ENCODE data around the gene RAB3B.

RAB3B gene

DNA sequence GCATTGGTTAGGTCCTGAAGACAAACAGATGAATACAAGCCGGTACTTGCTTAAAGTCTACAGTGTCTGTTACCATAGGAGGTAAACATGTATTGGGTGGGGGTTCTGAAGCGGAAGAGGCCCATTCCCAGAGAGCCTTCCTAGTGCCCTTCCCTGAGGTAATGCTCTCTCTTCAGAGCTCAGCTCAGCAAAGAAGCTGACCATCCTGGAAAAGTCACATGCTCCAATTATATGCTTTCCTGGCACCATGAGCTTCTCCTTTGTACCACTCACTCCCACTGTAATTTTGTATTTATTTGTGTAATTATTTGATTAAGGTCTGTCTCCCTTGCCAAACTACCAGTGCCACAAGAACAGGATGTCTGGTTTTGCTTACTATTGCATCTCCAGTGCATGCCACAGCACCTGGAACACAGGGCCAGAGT, 42.0 kb downstream of the RAB3B start:
- Histone ChIP-seq H3K27ac (no peak overlapping the region), H3K27me3 (ENCODE audit: insufficient read depth, low read depth) (no peaks in the 10 kb centered on the region), H3K4me1 (ENCODE audit: low read depth, poor library complexity, severe bottlenecking) (peaks cover 14% of the 10 kb centered on the region), H3K79me2 (ENCODE audit: insufficient read depth, low read depth) (no peaks in the 10 kb centered on the region), H4K20me1 (ENCODE audit: insufficient read depth) (no peaks in the 10 kb centered on the region), H3K9ac (no peak overlapping the region), H3K4me3 (IDR thresholded peaks at IDR 0.05; ENCODE audit: insufficient read depth, low read depth, low read length) (no peak overlapping the region), H3K36me3 (ENCODE audit: insufficient read depth) (no peaks in the 10 kb centered on the region), H2AFZ (ENCODE audit: low read depth) (no peak overlapping the region), H3K4me2 (no peak overlapping the region)
- TF ChIP-seq, protein P1, sequence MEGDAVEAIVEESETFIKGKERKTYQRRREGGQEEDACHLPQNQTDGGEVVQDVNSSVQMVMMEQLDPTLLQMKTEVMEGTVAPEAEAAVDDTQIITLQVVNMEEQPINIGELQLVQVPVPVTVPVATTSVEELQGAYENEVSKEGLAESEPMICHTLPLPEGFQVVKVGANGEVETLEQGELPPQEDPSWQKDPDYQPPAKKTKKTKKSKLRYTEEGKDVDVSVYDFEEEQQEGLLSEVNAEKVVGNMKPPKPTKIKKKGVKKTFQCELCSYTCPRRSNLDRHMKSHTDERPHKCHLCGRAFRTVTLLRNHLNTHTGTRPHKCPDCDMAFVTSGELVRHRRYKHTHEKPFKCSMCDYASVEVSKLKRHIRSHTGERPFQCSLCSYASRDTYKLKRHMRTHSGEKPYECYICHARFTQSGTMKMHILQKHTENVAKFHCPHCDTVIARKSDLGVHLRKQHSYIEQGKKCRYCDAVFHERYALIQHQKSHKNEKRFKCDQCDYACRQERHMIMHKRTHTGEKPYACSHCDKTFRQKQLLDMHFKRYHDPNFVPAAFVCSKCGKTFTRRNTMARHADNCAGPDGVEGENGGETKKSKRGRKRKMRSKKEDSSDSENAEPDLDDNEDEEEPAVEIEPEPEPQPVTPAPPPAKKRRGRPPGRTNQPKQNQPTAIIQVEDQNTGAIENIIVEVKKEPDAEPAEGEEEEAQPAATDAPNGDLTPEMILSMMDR (conservative IDR thresholded peaks at IDR 0.05; ENCODE audit: low read depth, low read length), result no peak

DNA sequence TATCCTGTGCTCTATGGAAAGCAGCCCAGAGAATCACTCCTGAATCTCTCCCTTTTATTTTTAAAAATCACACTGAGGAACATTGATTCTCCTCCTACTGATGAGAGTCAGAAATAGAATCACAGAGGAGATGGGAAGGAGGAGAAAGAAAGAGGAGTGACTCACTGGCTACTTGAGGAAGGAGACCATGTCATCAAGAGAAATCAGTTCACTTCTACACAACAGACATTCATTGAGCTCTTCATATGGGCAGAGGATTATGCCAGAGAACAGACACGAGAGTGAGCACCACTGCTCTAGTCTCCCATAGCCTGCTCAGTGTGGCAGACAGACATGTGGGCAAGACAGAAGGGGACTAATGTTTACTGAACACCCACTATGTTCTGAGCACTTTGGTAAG, 44.2 kb downstream of the RAB3B start:
- H3K4me2 ChIP-seq, result no peak overlapping the region
- no peaks in the 10 kb centered on the region for H4K20me1 ChIP-seq (ENCODE audit: insufficient read depth)
- no peak overlapping the region for H3K27ac ChIP-seq
- no peaks in the 10 kb centered on the region for H3K79me2 ChIP-seq (ENCODE audit: insufficient read depth, low read depth)
- H3K9ac ChIP-seq, result no peak overlapping the region
- H3K27me3 ChIP-seq (ENCODE audit: insufficient read depth, low read depth), result no peaks in the 10 kb centered on the region
- H2AFZ ChIP-seq (ENCODE audit: low read depth), result no peak overlapping the region
- no peaks in the 10 kb centered on the region for H3K4me1 ChIP-seq (ENCODE audit: low read depth, poor library complexity, severe bottlenecking)
- H3K4me3 ChIP-seq (IDR thresholded peaks at IDR 0.05; ENCODE audit: insufficient read depth, low read depth, low read length), result no peak overlapping the region
- no peaks in the 10 kb centered on the region for H3K36me3 ChIP-seq (ENCODE audit: insufficient read depth)
- TF ChIP-seq, protein P1 (conservative IDR thresholded peaks at IDR 0.05; ENCODE audit: low read depth, low read length), result no peak

DNA sequence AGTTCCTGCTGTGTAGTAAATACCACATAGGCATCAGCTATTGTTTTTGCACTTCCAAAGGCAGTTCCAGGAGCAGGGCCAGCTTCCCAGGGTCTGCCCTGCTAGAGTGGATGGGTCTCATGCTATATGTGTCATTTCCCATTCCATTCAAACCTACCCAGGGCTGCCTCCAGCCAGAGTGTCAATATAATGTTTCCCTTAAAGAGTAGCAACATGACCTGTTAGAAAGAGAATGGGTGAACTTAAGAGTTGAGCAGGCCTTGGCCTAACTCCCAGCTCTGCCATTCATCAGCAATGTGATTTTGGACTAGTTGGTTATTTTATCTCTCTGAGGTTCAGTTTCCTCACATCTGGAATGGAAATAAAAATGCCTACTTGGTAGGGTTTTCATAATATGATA, 44.9 kb downstream of the RAB3B start:
- H4K20me1 ChIP-seq (ENCODE audit: insufficient read depth), result no peaks in the 10 kb centered on the region
- H3K27ac ChIP-seq, result no peak overlapping the region
- H3K4me2 ChIP-seq, result no peak overlapping the region
- H3K27me3 ChIP-seq (ENCODE audit: insufficient read depth, low read depth), result no peaks in the 10 kb centered on the region
- no peaks in the 10 kb centered on the region for H3K79me2 ChIP-seq (ENCODE audit: insufficient read depth, low read depth)
- H3K36me3 ChIP-seq (ENCODE audit: insufficient read depth), result no peaks in the 10 kb centered on the region
- no peak overlapping the region for H2AFZ ChIP-seq (ENCODE audit: low read depth)
- H3K4me1 ChIP-seq (ENCODE audit: low read depth, poor library complexity, severe bottlenecking), result no peaks in the 10 kb centered on the region
- H3K9ac ChIP-seq, result no peak overlapping the region
- no peak overlapping the region for H3K4me3 ChIP-seq (IDR thresholded peaks at IDR 0.05; ENCODE audit: insufficient read depth, low read depth, low read length)
- TF ChIP-seq, protein P1 (conservative IDR thresholded peaks at IDR 0.05; ENCODE audit: low read depth, low read length), result no peak

DNA sequence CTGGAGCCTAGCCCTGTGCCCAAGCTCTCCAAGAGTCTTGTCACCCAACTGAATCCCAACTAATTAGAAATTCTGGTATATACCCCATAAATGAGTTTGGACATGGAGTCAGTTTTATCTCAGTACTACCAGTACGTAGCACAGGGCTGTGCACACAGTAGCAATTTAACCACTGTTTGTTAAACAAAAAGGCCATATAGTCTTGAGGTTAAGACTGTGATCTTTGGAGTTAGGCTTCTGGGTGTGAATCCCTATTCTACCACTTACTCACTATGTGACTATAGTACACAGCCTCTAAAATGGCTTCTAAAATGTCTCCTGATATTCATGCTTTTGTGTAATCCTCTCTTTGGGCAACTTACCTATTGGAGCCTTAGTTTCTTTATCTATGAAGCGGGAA, 48.2 kb downstream of the RAB3B start:
- no peaks in the 10 kb centered on the region for H3K27me3 ChIP-seq (ENCODE audit: insufficient read depth, low read depth)
- H3K79me2 ChIP-seq (ENCODE audit: insufficient read depth, low read depth), result no peaks in the 10 kb centered on the region
- H4K20me1 ChIP-seq (ENCODE audit: insufficient read depth), result no peaks in the 10 kb centered on the region
- no peak overlapping the region for H3K9ac ChIP-seq
- no peaks in the 10 kb centered on the region for H3K4me1 ChIP-seq (ENCODE audit: low read depth, poor library complexity, severe bottlenecking)
- H3K27ac ChIP-seq, result no peak overlapping the region
- H3K4me2 ChIP-seq, result no peak overlapping the region
- H2AFZ ChIP-seq (ENCODE audit: low read depth), result no peak overlapping the region
- no peak overlapping the region for H3K4me3 ChIP-seq (IDR thresholded peaks at IDR 0.05; ENCODE audit: insufficient read depth, low read depth, low read length)
- no peaks in the 10 kb centered on the region for H3K36me3 ChIP-seq (ENCODE audit: insufficient read depth)
- TF ChIP-seq, protein P1 (conservative IDR thresholded peaks at IDR 0.05; ENCODE audit: low read depth, low read length), result no peak

Data from KMS-11 (cell line).